Stimulated activated CD4-positive, alpha-beta T cell treated with anti-CD3 and anti-CD28 coated beads, TNF-alpha, amount 100 ng/mL, for 4 hours (primary cell): ENCODE measurements around the gene EEF1G.
"Not testable (repeated sequence)": the region's sequence is repeated elsewhere in the genome, so short reads cannot be mapped to it uniquely, and the experiment has no call there.

Source experiments
- DNase-seq, 3 experiments: peaks; one replicate each; pipeline ENCODE4 v3.0.0-alpha.2; 2020; ENCODE audit warnings: low read depth in 3 of 3

EEF1G gene, protein sequence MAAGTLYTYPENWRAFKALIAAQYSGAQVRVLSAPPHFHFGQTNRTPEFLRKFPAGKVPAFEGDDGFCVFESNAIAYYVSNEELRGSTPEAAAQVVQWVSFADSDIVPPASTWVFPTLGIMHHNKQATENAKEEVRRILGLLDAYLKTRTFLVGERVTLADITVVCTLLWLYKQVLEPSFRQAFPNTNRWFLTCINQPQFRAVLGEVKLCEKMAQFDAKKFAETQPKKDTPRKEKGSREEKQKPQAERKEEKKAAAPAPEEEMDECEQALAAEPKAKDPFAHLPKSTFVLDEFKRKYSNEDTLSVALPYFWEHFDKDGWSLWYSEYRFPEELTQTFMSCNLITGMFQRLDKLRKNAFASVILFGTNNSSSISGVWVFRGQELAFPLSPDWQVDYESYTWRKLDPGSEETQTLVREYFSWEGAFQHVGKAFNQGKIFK

DNA sequence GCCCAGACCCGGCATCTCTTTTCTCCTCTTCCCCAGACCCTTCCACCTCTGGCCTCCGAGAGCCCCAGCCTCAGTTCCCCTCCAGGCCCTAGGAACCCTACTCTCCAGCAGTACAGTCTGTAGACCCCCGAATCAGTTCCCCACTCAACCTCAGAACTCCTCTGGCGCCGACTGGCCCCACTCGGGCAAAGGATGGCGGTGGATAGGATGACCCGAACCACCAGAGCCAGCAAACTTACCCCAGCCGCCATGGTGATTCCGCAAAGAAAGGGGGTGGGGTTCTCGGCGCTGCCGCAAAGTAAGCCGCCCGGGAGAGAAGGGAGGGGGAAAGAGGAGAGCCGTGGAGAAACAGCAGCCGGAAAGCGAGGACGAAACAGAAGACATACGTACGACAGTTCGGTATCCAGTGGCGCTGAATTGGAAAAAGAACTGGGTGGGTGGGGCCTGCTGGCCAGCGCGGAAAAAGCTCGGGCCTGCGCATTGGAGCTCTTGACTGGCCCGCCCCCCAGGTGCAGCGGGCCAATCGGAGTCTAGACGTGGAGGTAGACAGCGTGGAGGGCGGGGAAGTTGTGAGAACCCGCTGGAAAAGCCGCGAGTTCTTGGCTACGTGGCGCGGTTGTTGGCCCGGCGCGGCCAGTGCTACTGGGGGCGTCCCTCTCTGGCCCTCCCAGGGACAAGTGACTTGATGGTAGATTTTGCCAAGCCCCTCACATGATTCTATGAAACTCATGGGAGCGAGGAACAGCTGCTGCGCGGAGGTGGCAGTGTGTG is at the start of gene EEF1G:
EEF1G (minus strand) TSS at position 300 of the 771 bp plus-strand sequence; CDS start at position 251, 49 bp downstream.
- peak; percentile 91 to 96 (median 95) for DNase-seq

DNA sequence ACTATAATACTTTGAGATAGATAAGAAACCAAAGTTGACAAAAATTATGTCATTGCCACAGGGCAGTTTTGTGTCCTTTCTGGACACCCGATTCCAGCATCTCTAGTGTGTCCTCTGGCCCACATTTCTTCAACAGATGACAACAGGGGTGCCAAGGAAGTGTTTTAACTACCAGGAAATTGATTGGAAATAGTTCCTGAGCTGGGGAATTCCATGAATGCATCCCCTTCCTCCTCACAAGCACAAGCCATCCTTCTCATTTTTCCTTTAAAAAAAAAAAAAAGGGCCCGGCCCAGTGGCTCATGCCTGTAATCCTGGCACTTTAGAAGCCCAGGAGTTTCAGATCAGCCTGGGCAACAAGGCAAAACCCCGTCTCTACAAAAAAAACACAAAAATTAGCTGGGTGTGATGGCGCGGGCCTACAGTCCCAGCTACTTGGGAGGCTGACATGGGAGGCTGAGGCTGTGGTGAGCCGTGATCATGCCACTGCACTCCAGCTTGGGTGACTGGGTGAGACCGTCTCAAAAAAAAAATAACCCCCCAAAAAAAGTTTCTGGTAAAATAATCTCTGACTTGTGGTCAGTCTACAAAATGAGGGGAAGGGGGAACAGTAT is 48.9 kb upstream of the EEF1G start:
- DNase-seq = no peak

DNA sequence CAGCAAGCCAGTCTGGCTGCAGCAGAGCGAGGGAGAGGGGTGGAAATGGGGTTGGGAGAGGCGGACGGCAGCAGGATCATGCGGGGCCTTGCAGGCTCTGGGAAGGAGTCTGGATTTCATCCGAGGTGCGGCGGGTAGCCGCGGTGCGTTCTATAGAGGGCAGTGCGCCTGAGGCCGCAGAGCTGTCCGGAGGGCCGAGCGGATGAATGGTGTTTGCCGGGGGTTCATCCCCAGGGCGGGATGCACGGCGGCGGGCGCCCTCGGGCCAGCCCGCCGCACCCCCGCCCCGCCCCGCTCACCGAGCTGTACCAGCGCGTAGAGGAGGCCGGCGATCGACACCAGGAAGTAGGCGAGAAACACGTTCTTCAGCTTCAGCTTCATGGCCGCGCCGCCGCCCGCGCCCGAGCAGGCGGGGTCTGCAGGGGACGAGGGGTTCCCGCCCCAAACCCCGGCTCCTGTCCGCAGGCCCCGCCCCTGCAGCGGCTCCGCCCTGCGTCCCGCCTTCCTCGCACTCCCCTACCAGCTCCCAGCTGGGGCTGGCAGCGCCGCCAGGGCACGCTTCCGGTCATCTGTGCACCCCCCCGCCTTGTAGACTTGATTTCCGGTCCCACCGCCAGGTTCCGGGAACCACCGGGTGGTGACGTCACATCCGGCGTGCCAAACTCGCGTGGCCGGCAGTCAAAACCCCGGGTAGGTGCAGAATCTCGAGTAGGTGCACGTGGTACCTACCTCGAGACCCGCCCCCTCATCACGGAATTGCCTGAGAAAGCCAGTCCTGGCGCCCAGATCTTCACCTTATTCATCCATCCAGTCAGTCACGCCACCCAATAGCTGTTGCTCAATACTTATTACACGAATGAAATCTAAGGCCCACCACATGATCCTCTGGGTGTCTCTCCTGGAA is 48.1 kb upstream of the EEF1G start, which contains the start of gene B3GAT3:
B3GAT3 (minus strand) TSS at position 420 of the 904 bp plus-strand sequence; CDS start at position 381, 39 bp downstream.
- peak; percentile 93 to 97 (median 93) for DNase-seq

DNA sequence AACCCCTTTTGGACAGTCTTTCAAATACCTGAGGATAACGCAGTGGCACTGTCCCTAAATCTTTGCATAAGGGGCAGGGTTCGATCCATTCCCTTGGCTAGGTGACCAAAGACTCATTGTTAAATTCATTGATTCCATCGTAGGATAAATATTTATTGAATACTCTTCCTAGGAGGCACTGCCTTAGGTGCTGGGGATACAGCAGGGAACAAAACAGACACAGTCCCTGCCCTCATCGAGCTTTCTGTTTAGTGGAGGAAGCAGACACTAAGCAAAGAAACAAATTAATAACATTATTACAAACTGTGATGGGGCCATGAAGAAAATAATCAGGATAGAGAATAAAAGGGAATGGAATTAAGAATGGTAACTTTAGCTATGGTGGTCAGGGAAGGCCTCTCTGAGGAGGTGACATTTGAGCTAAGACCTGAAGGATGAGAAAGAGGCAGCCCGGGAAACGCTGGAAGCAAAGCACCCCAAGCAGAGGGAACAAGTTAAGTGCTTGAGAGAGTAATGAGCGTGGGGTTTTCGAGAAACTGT is 47.4 kb upstream of the EEF1G start:
- no peak for DNase-seq

DNA sequence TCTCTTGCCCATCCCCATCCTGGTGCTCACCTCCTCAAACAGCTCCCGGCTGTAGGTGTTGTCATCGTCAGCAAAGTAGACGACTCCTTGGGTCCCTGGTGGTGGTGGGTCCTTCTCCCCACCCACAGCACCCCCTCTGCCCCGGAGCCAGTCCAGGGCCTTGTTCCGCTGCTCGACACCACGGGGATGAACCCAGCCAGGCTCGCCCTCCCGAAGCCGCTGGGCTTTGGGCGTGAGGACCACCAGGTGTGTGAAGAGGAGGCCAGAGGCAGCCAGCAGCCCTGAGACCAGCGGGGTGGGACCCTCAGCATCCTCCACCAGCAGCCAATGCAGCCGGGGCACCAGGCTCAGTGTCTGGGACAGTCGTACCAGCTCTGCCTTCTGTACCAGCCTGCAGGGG is 43.3 kb upstream of the EEF1G start:
- not testable (repeated sequence) for DNase-seq

DNA sequence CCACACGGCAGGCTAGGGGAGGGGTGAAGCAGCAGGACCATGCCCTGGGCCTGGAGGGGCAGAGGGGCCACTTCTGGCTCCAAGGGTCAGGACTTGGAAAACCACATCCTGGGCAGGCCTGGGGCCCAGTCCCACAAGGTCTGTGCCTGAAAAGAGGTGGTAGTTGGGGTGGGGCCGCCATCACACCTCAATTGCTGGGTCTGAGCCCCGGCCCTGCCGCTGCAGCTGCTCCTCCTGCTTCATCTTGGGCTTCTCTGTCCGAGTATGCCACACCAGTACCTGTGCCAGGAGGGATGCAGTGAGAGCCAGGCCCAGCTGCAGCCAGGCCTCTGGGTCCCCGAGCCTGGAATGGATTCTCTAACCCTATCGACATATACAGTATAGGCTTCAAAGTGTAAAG is 41.8 kb upstream of the EEF1G start:
- no peak for DNase-seq

DNA sequence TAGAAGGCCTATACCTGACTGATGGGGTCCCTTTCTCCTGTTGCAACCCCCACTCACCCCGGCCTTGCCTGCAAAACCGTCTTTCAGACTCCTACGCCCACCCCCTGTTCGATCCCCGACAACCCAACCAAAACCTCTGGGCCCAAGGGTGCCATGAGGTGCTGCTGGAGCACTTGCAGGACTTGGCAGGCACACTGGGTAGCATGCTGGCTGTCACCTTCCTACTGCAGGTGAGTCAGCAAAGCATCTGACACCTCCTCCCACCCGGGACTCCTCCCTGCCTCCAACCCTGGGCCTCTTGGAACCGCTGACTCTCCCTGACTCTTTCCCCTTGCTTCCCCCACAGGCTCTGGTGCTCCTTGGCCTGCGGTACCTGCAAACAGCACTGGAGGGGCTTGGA is 40.6 kb upstream of the EEF1G start:
- DNase-seq = peak in 1 of 3 experiments; percentile 32

DNA sequence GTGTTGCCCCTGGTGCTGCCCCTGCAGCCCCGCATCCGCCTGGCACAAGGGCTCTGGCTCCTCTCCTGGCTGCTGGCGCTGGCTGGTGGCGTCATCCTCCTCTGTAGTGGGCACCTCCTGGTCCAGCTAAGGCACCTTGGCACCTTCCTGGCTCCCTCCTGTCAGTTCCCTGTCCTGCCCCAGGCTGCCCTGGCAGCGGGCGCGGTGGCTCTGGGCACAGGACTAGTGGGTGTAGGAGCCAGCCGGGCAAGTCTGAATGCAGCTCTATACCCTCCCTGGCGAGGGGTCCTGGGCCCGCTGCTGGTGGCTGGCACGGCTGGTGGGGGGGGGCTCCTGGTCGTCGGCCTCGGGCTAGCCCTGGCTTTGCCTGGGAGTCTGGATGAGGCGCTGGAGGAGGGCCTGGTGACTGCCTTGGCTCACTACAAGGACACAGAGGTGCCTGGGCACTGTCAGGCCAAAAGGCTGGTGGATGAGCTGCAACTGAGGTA is 39.6 kb upstream of the EEF1G start:
- no peak for DNase-seq

DNA sequence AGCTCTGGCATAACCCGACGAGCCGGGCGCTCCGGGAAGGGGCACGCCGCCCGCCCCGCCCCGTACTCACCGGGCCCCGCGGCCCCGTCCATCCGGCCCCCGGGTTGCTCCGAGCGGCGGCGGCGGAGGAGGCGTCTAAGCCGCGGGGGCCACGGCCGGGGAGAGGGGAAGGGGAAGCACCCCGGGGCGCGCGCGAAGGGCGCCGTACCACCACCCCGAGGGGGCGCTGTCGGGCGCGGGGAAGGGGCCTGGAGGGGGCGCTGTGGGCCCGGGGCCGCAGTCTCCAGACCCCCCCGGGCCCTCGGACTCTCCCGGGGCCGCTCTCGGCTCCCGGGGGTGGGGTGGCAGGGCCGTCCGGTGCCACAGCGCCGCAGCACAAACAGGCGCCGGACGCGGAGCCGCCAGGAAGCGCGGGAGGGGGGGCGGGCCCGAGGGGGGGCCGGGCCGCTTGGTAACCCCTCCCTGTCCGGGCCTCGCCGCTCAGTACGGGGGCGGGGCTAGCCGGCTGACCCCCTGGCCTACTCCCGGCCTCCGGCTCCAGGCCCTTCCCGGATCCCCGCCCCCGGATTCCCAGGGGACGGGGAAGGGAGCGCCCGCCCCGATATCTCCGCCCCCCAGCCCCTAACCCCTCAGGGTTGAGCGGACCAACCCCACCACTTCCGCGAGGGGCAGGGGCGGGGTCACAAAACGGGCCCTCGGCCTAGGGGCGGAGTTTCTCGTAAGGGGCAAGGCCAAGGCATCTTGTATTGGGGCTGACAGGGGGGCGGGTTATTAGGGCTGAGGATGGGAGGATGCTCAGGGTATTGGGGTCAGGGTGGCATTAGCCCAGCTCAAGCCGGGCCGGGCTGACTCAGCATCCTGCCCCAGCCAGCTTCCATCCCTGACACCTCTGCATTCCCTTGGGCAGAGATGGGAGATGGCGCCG is 38.9 kb upstream of the EEF1G start, which contains the start of the genes EML3 and ROM1:
EML3 (minus strand) TSS at position 410 of the 925 bp plus-strand sequence; CDS start at position 92, 318 bp downstream.
ROM1 (plus strand) TSS at position 892 of the 925 bp plus-strand sequence; CDS start at position 917, 25 bp downstream.
- DNase-seq = peak; percentile 82 to 85 (median 83)

DNA sequence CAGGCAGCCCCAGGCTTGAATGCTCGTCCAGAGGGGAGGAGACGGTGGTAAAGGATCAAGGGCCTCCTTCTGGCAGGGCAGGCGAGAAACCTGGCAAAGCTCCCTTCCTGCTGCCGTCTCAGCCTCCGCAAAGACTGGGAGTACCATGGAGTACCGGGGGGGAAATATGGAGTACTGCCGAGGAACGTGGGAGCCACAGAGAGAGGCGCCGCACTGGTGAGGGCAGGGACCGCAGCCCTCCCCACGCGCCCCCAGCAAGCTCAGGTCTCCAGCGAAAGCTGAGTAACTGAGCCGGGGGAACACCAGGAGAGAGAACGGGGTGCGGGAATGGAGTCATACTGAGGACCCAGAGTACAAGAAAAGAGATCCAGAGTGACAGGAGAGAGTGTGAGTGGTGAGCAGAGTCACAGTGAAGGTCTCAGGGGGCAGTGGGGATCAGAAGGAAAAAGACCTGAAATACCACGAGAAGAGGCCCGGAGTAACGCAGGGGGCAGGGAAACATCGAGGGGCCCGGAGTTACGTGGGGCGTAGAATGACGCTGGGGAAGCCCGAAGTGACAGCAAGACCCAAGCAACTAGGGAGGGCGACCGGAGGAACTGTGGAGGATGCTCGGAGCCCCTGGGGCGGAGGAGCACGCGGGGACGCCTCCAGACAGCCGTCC is 38.1 kb upstream of the EEF1G start:
- DNase-seq = peak; percentile 29 to 37 (median 32)

DNA sequence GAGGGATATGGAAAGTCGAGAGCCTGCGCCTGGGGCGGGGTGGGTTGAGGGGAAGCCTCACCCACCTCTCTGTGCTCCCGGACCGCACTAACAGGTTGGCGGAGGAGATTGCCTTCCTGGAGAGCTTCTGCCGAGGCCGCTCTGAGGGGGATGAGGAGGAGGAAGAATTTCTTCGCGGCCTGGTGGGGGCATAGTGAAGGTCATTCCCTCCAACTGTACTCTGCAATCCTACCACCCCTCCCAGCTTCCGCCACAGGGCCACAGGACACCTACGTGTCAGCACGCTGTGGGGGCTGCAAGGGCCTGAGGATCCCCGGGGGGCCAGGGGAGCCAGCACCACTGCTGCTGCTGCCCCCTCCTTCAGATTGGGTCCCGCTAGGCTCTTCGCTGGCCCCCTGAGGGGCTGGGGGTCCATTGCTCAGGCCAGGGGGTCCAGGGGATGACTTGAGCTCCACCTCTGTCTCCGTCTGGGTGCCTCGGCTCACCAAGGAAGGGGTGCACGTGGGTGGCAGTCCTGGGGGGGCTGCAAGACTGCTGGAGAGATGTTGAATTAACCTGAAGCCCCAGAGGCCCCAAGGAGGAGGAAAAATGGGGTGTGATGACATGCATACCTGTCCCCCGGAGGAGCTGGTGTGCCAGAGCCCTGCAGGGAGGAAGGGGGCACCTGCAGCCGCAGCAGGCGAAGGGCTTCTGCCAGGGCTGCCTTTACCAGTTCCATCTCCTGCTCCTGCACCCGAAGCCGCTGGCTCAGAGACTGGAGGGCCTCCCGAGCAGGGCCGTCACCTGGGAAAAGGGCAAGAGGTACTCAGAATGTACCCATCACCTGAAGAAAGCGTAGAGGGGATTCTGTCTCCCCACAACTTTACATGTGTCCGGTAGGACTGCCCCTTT is 37.4 kb upstream of the EEF1G start:
- no peak for DNase-seq

DNA sequence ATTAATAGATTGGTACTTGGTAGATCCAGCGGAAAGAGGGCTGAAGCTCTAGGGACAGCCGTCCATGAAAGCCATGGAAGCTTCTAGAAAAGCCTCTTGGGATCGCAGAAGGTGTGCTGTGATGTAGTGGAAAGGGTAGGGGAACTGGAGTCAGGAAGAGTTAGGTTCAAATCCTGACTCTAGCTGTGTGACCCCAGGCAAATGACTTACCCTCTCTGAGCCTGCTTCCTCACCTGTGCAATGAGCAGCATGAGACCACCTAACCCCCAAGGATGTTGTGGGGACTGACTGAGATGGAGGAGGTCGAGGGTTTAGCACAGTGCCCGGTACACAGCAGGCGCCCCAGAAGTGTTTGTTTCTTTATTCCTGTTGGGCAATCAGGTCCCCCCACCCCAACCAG is 36.7 kb upstream of the EEF1G start:
- no peak for DNase-seq

DNA sequence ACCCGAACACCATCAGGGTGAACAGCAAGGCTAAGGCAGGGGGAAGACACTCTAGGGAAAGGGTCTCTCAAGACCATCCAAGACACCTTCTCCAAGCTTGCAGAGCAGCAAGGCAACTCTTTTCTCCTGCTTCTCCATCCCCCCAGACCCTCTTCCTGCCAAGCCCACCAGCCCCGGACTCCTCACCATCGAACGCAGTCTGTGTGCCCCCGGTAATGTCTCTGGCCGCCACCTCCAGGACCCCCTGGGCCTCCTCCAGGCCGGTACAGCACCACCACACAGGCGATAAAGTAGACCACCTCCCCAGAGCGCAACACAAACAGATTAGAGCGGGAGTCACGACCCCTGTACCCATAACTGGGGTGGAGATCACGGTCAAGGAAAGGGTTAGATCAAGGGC is 35.1 kb upstream of the EEF1G start:
- no peak for DNase-seq

DNA sequence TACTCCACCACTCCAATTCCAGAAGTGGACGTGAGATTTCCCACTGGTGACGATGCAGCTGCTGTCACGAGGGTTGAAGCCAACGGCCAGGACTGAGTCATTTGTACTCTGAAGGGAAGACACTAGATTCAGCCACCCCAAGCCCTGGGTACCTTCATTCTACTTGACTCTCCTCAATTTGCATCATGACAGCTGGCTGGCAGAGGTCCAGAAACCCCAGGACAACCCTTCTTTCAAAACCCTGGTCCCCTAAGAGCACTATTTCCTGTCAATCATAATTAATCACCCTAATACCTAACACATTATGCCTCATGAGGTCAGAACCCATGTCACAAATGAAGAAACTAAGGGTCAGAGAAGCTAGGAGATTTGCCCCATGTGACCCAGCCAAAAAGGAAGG is 34.0 kb upstream of the EEF1G start:
- no peak for DNase-seq

DNA sequence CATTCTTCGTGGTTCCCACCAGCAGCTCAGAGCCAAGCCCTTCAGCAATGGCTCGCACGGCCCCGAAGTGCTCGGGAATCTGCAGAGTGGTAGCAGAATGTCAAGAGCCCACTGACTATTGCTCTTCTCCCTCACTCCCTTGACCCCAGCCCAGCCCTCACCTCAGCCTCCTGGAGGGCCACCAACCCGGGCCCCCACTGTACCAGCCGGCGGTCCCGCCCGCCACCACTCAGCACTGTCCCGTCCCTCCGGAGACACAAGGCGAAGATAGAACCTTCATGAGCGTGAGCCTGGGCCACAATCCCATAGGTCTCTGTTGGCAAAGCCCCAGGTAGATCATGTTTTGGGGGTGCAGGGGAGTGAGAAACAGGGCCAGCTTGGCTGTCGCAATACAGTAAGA is 32.2 kb upstream of the EEF1G start:
- no peak for DNase-seq

DNA sequence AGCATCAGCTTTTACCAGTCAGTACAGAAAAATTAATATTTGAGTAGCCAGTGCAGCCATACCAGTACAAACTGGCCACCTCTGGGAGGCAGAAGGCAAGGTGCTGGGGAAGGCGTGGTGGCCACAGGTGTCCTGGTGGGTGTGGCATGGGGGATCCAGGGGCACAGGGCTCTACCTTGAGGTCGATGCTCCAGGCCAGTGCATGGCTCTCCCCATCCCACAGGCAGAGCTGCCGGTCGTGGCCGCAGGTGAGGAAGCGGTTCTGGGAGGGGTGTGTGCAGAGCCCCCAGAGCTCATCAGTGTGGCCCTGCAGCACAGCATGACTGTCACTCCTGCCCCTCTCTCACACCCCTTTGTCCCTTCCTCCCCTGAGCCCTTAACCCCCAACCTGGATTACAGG is 31.8 kb upstream of the EEF1G start:
- DNase-seq = no peak

DNA sequence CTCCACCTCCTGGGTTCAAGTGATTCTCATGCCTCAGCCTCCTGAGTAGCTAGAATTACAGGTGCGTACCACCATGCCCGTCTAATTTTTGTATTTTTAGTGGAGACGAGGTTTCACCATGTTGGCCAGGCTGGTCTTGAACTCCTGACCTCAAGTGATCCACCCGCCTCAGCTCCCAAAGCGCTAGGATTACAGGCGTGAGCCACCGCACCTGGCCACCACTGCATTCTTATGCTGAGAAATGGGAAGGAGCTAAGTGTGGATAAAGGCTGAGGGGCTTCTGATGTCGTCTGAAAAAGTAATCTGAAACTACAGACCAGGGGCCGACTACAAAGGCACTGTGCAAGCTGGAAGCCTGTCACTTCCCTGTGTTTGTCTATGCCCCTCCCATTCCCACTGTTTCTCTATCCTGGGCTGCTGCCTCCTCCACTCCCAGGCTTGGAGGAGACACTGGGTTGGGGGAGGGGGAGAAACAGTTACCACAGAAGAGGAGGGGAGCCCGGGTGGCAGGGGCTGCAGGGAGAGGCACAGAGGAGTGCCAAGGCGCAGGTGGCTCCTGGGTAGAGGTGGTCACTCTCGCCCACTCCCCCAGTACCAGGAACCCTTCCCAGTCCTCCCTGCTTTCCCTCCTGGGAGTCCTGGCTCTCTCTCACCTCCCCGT is 30.9 kb upstream of the EEF1G start:
- no peak for DNase-seq
